ENCODE results near the gene FAM181B.

DNA sequence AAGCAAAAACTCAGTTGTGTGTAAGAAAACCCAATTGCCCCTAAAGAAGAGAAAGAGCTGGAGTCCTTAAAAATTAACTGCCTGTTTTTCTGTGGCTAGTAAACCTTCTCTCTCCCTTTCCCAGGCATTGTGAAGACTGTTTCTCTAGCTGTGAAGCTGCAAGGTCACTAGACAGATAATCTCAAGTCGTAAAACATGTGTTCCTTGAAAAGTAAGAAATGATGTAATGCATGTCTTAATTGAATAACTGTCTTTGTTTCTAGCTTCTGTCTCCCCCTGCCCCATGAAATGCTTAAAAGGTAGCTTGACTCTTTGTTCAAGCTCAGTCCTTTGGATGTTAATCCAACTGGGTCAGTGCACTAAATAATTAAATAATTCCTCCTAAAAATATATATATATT, 29.5 kb upstream of the FAM181B start:
- TF ChIP-seq POLR2A (IDR thresholded peaks at IDR 0.05) = no peak
- TF ChIP-seq, protein P1, sequence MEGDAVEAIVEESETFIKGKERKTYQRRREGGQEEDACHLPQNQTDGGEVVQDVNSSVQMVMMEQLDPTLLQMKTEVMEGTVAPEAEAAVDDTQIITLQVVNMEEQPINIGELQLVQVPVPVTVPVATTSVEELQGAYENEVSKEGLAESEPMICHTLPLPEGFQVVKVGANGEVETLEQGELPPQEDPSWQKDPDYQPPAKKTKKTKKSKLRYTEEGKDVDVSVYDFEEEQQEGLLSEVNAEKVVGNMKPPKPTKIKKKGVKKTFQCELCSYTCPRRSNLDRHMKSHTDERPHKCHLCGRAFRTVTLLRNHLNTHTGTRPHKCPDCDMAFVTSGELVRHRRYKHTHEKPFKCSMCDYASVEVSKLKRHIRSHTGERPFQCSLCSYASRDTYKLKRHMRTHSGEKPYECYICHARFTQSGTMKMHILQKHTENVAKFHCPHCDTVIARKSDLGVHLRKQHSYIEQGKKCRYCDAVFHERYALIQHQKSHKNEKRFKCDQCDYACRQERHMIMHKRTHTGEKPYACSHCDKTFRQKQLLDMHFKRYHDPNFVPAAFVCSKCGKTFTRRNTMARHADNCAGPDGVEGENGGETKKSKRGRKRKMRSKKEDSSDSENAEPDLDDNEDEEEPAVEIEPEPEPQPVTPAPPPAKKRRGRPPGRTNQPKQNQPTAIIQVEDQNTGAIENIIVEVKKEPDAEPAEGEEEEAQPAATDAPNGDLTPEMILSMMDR (IDR thresholded peaks at IDR 0.05) = no peak
- no peak for TF ChIP-seq POLR2AphosphoS5 (IDR thresholded peaks at IDR 0.05)

Data from stomach (tissue), 4 donors.